ENCODE measurements around the gene ALG12. TPM values are rescaled to one million over a fixed set of nuclear protein-coding genes. Genes with fewer than 3 reads are reported as not detected.
A peak's percentile ranks its signal among the peaks of the same experiment; 100 is the strongest.

The ALG12 gene
- total RNA-seq, 1 donor from 2014 or later, result 14.7 TPM

GRCh38 chr22:49920859-49921258 is 2.6 kb upstream of the ALG12 start:
- Mint-ChIP-seq H3K27ac (ENCODE audit: unreplicated experiment) (no peak overlapping the region), H3K36me3 (ENCODE audit: unreplicated experiment) (no peaks in the 10 kb centered on the region), H3K4me3 (ENCODE audit: unreplicated experiment) (no peak overlapping the region), H3K4me1 (ENCODE audit: low read depth, unreplicated experiment) (peaks cover 18% of the 10 kb centered on the region), H3K9me3 (ENCODE audit: unreplicated experiment) (peaks cover 9% of the 10 kb centered on the region), H3K27me3 (ENCODE audit: unreplicated experiment) (peaks cover 5% of the 10 kb centered on the region)
- TF ChIP-seq CTCF (IDR thresholded peaks at IDR 0.05; ENCODE audit: partially characterized antibody, unreplicated experiment), result no peak
- DNase-seq, result no peak

GRCh38 chr22:49918911-49919881 is 958 bp upstream of the ALG12 start:
- Mint-ChIP-seq H3K9me3 (ENCODE audit: unreplicated experiment) (peaks cover 9% of the 10 kb centered on the region), H3K27ac (ENCODE audit: unreplicated experiment) (peak overlapping the region; percentile 33), H3K27me3 (ENCODE audit: unreplicated experiment) (peaks cover 5% of the 10 kb centered on the region), H3K36me3 (ENCODE audit: unreplicated experiment) (no peaks in the 10 kb centered on the region), H3K4me3 (ENCODE audit: unreplicated experiment) (peak overlapping the region; percentile 71), H3K4me1 (ENCODE audit: low read depth, unreplicated experiment) (peaks cover 11% of the 10 kb centered on the region)
- DNase-seq, result no peak
- TF ChIP-seq CTCF (IDR thresholded peaks at IDR 0.05; ENCODE audit: partially characterized antibody, unreplicated experiment), result no peak

- peaks cover 8% of the 10 kb centered on the region for H3K27me3 Mint-ChIP-seq (ENCODE audit: unreplicated experiment)
Observed at GRCh38 chr22:49916831-49917230, 1.4 kb downstream of the ALG12 start.

GRCh38 chr22:49915610-49916009 is 2.6 kb downstream of the ALG12 start:
- no peaks in the 10 kb centered on the region for H3K36me3 Mint-ChIP-seq (ENCODE audit: unreplicated experiment)
- H3K9me3 Mint-ChIP-seq (ENCODE audit: unreplicated experiment), result peaks cover 7% of the 10 kb centered on the region
- DNase-seq, result no peak
- H3K4me3 Mint-ChIP-seq (ENCODE audit: unreplicated experiment), result no peak overlapping the region
- peaks cover 3% of the 10 kb centered on the region for H3K4me1 Mint-ChIP-seq (ENCODE audit: low read depth, unreplicated experiment)
- no peak for TF ChIP-seq CTCF (IDR thresholded peaks at IDR 0.05; ENCODE audit: partially characterized antibody, unreplicated experiment)
- peaks cover 8% of the 10 kb centered on the region for H3K27me3 Mint-ChIP-seq (ENCODE audit: unreplicated experiment)
- no peak overlapping the region for H3K27ac Mint-ChIP-seq (ENCODE audit: unreplicated experiment)

More at GRCh38 chr22:49916831-49917230, 1.4 kb downstream of the ALG12 start:
- no peak for DNase-seq
- TF ChIP-seq CTCF (IDR thresholded peaks at IDR 0.05; ENCODE audit: partially characterized antibody, unreplicated experiment), result no peak
- no peaks in the 10 kb centered on the region for H3K36me3 Mint-ChIP-seq (ENCODE audit: unreplicated experiment)
- peaks cover 7% of the 10 kb centered on the region for H3K9me3 Mint-ChIP-seq (ENCODE audit: unreplicated experiment)
- H3K27ac Mint-ChIP-seq (ENCODE audit: unreplicated experiment), result no peak overlapping the region
- peaks cover 3% of the 10 kb centered on the region for H3K4me1 Mint-ChIP-seq (ENCODE audit: low read depth, unreplicated experiment)
- peak overlapping the region; percentile 90 for H3K4me3 Mint-ChIP-seq (ENCODE audit: unreplicated experiment)

- peaks cover 5% of the 10 kb centered on the region for H3K9me3 Mint-ChIP-seq (ENCODE audit: unreplicated experiment)
- no peak overlapping the region for H3K27ac Mint-ChIP-seq (ENCODE audit: unreplicated experiment)
- peaks cover 3% of the 10 kb centered on the region for H3K27me3 Mint-ChIP-seq (ENCODE audit: unreplicated experiment)
- H3K36me3 Mint-ChIP-seq (ENCODE audit: unreplicated experiment), result no peaks in the 10 kb centered on the region
- no peak for TF ChIP-seq CTCF (IDR thresholded peaks at IDR 0.05; ENCODE audit: partially characterized antibody, unreplicated experiment)
- no peak for DNase-seq
- H3K4me3 Mint-ChIP-seq (ENCODE audit: unreplicated experiment), result no peak overlapping the region
- no peaks in the 10 kb centered on the region for H3K4me1 Mint-ChIP-seq (ENCODE audit: low read depth, unreplicated experiment)
Observed at GRCh38 chr22:49914256-49914655, 4.0 kb downstream of the ALG12 start.
